ENCODE data around the gene HABP2. TPM values are rescaled to one million over a fixed set of nuclear protein-coding genes. Genes with fewer than 3 reads are reported as not detected.

HABP2 gene
- total RNA-seq, 1 experiment from 2014 or later = not detected

- H3K79me2 ChIP-seq (ENCODE audit: insufficient read depth, low read length) = no peaks in the 10 kb centered on the region
- no peak overlapping the region for H4K5ac ChIP-seq (ENCODE audit: insufficient read length, low read depth, low read length)
- no peak overlapping the region for H4K91ac ChIP-seq (ENCODE audit: insufficient read length, low read depth, low read length)
- no peak overlapping the region for H2AFZ ChIP-seq (ENCODE audit: low read length)
- H3T11ph ChIP-seq (ENCODE audit: low read length) = no peak overlapping the region
- no peaks in the 10 kb centered on the region for H4K20me1 ChIP-seq (ENCODE audit: control insufficient read depth, insufficient read depth, insufficient read length)
- no peak overlapping the region for H3K18ac ChIP-seq (ENCODE audit: insufficient read length, low read depth, low read length)
- no peak overlapping the region for H2BK5ac ChIP-seq (ENCODE audit: insufficient read length, low read length)
- no peaks in the 10 kb centered on the region for H3K36me3 Mint-ChIP-seq (ENCODE audit: insufficient read depth in 1 of 3, low read depth in 3 of 3)
- H2BK120ac ChIP-seq (ENCODE audit: low read depth, low read length, poor library complexity, severe bottlenecking) = no peak overlapping the region
- TF ChIP-seq CTCF (conservative IDR thresholded peaks at IDR 0.05) = no peak
- H2BK20ac ChIP-seq (ENCODE audit: low read depth, low read length, poor library complexity, severe bottlenecking) = no peak overlapping the region
- no peaks in the 10 kb centered on the region; the same call in 1 of the 2 replicates for H3K4me1 ChIP-seq (ENCODE audit: insufficient read depth, low read length)
- H2BK15ac ChIP-seq (ENCODE audit: low read depth, low read length) = no peak overlapping the region
- H3K9ac ChIP-seq (ENCODE audit: extremely low read depth, insufficient read length, low read length) = no peak overlapping the region
- H4K8ac ChIP-seq (replicated peaks; ENCODE audit: insufficient read length, low read depth, low read length) = no peak overlapping the region
- H2AK5ac ChIP-seq (ENCODE audit: insufficient read length, low read length) = no peak overlapping the region
- no peaks in the 10 kb centered on the region for H3K9me3 ChIP-seq (ENCODE audit: control insufficient read depth, low read depth, low read length)
- H3K79me1 ChIP-seq (ENCODE audit: insufficient read depth, low read depth, low read length, poor library complexity, severe bottlenecking) = no peaks in the 10 kb centered on the region
- no peak overlapping the region for H3K4me3 Mint-ChIP-seq
- H3K27me3 Mint-ChIP-seq (ENCODE audit: low read depth) = peaks cover 62% of the 10 kb centered on the region
- peaks cover 5 to 6% of the 10 kb centered on the region in 2 experiments for H3K4me1 Mint-ChIP-seq
- no peaks in the 10 kb centered on the region for H3K27me3 ChIP-seq (ENCODE audit: insufficient read depth, low read length)
- no CpG with 5 or more reads among the region's 3 CpGs for WGBS (ENCODE audit: extremely low coverage, insufficient read length, low lambda C conversion rate)
- no peaks in the 10 kb centered on the region for H3K23me2 ChIP-seq (ENCODE audit: insufficient read length, low read depth, low read length, poor library complexity, severe bottlenecking)
- no peak overlapping the region for H3K27ac Mint-ChIP-seq
- no peak overlapping the region for H2BK12ac ChIP-seq (ENCODE audit: insufficient read length, low read depth, low read length)
- H3K14ac ChIP-seq (ENCODE audit: insufficient read depth, low read length) = no peak overlapping the region
- H3K4ac ChIP-seq (ENCODE audit: low read depth, low read length) = no peak overlapping the region
- no peaks in the 10 kb centered on the region for H3K9me3 Mint-ChIP-seq
- H3K27ac ChIP-seq (ENCODE audit: insufficient read length, low read depth, low read length) = no peak overlapping the region
- DNase-seq = no peak
- H3K56ac ChIP-seq (ENCODE audit: insufficient read length, low read depth, low read length) = no peak overlapping the region
- no peak overlapping the region for H3K4me2 ChIP-seq (ENCODE audit: insufficient read depth, insufficient read length, low read length)
- H3K23ac ChIP-seq (ENCODE audit: insufficient read length, low read depth, low read length) = no peak overlapping the region
Observed at GRCh38 chr10:113583571-113583970, 30.7 kb downstream of the HABP2 start.
